Islet precursor cell (in vitro differentiated cells): ENCODE data around the gene SCYGR8.
"Not testable (repeated sequence)": the region's sequence is repeated elsewhere in the genome, so short reads cannot be mapped to it uniquely, and the experiment has no call there.

Source experiments
- DNase-seq: peaks from one replicate; pipeline ENCODE4 v3.0.0-alpha.2; 2018

SCYGR8 gene, protein sequence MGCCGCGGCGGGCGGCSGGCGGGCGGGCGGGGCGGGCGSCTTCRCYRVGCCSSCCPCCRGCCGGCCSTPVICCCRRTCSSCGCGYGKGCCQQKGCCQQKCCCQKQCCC

DNA sequence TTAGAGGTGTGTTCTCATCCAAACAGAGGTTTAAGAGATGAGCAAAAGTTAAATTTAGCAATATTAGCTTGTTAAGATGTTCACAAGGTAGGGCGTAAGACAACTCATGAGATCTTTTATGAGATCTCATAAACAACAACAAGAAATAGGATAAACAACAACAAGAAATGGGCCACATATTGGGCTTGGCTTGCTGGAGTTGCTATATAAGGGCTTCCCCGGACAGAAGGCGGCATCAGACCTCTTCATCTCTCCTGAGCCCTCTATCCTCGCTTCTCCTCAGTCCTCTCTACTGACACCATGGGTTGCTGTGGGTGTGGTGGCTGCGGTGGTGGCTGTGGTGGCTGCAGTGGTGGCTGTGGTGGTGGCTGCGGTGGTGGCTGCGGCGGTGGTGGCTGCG is at the start of gene SCYGR8:
TSS of gene SCYGR8 (plus strand) at position 301 of the 400 bp plus-strand sequence. CDS start at position 301, 0 bp downstream.
- no peak for DNase-seq

DNA sequence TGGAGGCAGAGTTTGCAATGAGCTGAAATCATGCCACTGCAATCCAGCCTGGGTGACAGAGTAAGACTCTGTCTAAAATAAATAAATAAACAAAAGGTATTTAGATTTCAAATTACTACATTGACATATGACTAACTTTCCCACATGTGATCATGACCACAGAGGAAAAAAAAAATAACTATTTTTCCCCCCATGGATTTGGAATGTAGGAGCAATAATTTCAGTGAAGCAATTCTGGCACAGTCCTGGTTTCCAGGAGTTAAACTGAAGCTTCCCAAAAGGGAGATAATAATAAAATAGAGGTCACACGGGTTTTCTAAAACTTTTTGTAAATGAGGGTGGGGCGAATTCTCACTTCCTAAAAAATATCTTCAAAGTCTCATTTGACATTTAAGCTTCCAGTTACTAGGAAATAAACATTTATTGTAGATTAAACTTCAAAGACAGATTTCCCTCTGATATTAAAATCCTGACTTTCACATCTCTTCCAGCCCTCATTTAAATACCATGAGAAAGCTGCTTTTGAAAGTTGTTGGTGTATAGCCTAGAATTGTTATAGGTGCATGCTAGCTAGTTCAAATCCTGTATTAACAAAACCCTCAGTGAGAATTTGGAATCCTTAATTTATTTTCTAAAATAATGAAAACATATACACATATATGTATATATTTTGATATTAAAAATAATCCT is 48.6 kb upstream of the SCYGR8 start:
- no peak for DNase-seq

DNA sequence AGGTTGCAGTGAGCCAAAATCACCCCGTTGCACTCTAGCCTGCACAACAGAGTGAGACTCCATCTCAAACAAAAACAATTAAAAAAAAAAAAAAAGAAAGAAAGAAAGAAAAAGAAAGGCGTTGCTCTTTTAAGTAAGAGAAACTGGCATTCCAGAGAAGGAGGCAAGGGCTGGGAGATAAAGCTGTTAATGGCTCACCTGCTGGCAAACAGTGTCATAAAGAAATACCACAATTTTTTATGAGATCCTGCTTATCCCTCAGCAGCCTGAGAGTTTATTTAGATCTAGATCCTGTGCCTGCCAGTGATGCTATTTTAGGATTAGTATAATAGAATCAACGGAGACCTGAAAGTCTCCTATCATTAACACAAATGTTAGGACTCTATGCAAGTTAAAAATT is 44.1 kb upstream of the SCYGR8 start:
- DNase-seq, result no peak

DNA sequence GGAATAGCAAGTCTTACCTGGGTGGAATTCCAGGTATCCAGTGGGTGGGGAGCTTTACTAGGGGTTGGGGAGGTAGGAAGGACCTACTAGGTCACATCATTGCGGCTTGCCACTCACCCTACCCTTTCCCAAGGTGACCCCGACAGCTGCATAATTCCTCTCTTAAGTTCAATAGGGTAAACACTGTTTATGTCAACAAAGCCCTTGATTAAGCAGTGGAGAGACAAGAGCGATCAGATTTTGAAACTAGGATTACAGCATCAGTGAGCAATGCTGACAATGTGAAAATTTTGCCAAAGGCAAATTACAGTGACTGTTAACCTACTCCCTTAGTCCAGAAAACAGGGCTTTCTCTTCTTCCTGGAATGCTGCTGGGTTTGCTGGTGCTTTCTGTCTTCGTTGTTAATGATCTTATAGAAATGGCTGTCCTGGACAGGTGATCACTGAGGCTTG is 42.4 kb upstream of the SCYGR8 start:
- DNase-seq, result peak; percentile 85

DNA sequence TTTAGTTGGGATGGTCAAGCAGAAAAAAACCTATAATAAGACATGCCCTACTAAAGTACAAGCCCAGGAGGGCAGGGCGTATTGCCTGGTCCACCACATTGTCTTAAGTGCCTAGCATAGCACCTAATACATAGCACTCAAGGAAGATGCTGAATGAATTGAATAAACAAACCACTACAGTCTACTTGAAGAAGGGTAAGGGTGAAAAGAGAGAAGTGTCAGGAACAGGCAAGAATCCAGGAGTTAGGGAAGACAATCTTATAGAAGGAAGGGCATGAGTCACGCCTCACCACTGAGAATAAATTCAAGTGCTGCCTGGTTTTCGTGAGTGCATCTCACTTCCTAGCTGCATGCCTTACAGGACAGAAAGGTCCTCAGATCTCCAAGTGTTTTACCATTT is 41.7 kb upstream of the SCYGR8 start:
- DNase-seq, result peak; percentile 61

DNA sequence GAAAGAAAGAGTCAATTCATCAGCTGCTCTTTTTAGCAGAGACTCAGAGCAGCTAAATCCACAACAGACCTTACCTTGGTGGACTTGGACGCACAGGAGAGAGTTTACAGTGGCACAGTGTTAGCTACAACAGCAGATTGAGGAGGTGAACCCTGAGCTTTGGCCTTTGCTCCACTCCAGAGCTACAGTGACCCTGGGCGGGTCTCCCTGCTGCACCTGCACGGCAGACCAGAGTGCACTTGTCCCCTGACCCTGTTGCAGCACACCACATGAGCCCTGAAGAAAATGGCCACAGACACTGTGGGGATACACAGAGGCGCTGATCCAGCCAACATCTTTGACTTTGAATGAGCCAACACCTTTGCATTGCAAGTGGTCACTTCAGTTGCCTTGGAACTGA is 38.8 kb upstream of the SCYGR8 start:
- no peak for DNase-seq

DNA sequence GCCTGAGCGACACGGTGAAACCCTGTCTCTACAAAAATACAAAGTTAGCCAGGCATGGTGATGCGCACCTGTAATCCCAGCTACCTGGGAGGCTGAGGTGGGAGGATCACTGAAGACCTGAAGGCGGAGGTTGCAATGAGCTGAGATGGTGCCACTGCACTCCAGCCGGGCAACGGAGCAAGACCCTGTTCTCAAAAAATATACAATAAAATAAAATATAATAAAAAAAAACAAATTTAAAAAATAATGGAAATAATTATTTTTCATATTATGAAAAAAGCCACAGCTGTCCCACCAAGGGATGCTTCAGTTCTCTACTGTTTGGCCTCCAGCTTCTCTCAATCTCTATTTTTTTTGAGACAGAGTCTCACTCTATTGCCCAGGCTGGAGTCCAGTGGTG is 38.3 kb upstream of the SCYGR8 start:
- DNase-seq, result no peak

DNA sequence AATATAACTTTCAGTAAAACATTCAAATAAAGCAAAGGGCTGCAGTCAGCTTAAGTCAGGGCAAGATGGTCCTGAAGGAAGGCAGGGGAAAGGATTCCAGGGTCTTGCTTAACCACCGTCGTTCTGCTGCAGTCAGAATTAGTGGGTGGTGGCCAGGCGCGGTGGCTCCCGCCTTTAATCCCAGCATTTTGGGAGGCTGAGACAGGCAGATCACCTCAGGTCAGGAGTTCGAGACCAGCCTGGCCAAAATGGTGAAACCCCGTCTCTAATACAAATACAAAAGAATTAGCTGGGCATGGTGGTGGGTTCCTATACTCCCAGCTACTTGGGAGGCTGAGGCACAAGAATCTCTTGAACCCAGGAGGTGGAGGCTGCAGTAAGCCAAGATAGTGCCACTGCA is 34.7 kb upstream of the SCYGR8 start:
- no peak for DNase-seq

DNA sequence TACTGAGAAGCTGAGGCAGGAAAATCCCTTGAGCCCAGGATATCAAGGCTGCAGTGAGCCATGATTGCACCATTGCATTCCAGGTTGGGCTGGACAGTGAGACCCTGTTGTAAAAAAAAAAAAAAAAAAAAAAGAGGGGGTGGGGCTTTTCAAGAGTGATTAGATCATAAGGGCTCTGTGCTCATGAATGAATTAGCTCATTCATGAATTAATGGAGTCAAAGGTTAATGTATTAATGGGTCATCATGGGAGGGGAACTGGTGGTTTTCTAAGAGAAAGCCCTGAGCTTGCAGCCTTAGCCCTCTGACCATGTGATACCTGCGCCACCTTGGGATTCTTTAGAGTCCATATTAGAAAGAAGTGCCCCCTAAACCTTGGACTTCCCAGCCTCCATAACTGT is 32.4 kb upstream of the SCYGR8 start:
- no peak for DNase-seq

DNA sequence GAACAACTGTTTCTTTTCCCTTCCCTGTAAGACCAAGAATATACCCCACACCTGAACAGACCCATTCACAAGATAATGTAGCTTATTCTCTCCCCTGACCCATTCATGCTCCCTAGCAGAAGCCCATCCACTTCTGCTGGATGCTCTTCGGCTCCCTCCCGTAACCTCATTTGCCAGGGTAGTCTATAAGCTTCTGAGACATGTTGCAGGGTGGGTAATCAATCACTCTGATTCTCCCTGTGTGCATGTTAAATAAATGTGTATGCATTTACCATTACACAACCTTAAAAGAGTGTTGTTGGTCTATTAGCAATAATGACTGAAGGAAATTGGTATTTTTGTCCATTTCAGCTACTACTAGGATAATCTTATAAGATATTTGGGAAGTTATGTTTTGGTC is 29.2 kb upstream of the SCYGR8 start:
- DNase-seq, result no peak

DNA sequence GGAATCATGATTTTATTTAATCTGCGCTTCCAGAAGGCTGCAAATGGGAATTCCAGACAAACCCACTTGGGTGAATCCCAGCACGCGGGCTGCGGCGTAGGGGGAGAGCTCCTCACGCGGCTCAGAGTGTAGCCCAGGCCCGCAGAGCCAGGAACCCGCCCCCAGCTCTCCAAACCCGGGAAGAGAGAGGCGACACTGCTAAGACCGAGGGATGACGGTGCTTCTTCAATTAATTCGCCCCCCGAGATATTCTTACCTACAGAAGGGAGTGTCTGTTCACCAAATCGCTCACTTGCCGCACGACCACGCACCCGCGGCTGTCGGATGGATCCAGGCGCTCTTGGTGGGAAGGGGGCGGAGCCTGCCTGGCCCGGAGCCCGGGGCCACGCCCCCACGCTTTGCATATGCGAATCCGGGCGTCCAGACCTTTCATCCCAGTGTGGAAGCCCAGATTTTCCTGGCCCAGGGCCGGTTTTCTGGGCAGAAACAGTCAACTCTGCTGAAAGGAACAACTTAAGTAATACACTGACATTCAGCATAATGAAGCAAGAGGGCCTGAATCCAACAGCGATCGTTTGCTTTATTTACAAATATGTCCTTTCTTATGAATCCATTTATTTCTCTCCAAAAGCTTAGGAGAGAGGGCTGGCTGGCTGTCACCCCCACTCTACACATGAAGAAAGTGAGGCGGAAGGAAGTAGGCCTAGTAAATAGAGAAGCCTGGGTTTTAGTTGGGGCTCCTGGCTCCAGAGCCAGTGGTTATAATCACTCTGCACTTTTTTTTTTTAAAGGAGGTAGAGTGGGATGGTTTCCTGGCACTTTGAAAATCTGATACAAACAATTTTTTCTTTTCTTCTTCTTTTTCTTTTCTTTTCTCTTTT is 27.8 kb upstream of the SCYGR8 start, which contains the start of gene SLC19A3:
TSS of gene SLC19A3 (minus strand) at position 342 of the 881 bp plus-strand sequence. CDS start 15,710 bp downstream, outside the sequence.
- DNase-seq, result peak; percentile 92

DNA sequence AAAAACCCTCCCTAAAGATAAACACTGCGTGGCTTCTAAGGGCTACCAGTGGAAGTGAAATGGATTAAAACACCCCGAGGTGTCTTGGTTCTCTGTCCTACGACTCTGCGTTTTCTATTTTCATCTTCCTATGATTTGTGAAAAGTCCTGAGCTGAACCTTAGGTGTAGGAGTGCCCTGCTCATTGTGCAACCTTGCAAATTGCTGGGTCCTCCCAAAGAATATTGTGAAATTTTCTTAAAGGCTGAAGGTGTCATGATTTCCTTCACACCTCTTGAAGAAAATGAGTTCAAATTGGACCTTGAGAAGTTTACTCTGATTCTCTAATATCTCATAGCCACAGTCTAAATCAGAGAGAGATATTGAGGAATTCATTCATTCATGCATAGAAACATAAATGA is 26.1 kb upstream of the SCYGR8 start:
- DNase-seq, result no peak

DNA sequence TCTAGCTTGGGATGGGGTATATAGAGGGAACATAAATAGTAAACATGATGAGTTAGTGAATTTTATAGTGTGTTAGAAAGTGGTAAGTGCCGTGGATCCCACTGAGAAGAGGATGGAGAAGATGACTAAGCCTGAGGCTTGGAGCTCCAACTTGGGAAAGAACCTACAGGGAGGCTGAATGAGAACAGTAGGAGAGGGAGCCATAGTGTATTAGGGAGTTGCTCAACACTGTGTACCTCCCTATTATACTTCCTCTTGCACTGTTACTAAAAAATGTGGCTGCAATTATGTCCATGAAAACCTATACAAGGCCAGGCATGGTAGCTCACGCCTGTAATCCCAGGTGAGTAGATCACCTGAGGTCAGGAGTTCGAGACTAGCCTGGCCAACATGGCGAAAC is 25.0 kb upstream of the SCYGR8 start:
- DNase-seq, result no peak

DNA sequence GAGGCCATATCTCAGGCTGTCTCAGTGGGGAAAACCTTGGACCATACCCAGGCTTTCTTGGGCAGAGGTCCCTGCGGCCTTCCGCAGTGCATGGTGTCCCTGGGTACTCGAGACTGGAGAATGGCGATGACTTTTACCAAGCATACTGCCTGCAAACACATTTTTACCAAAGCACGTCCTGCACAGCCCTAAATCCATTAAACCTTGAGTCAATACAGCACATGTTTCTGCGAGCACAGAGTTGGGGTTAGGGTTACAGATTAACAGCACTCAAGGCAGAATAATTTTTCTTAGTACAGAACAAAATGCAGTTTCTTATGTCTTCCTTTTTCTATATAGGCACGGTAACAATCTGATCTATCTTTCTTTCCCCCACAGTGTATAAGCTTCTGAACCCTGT is 22.9 kb upstream of the SCYGR8 start:
- DNase-seq, result not testable (repeated sequence)

DNA sequence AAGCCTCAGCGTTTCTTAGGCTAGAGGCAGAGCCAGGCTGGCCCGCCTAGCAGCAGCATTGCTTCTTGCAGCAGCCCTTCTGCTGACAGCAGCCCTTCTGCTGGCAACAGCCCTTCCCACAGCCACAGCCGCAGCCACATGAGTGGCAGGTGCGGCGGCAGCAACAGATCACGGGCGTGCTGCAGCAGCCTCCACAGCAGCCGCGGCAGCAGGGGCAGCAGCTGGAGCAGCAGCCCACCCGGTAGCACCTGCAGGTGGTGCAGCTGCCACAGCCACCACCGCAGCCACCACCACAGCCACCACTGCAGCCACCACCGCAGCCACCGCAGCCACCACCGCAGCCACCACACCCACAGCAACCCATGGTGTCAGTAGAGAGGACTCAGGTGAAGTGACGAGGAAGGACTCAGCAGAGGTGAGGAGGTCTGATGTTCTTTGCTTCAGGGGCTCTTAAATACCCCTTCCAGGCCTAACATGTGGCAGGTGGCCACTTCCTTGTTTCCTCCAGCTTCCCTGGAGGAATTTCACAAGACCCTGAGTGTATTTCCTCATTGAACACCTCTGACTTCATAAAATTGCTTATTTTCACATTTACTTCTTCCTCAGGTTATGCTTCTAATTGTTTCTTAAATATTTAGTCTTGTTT is 21.2 kb upstream of the SCYGR8 start, which contains the start of gene SCYGR6:
TSS of gene SCYGR6 (minus strand) at position 364 of the 646 bp plus-strand sequence. CDS start at position 364, 0 bp downstream.
- DNase-seq, result no peak

DNA sequence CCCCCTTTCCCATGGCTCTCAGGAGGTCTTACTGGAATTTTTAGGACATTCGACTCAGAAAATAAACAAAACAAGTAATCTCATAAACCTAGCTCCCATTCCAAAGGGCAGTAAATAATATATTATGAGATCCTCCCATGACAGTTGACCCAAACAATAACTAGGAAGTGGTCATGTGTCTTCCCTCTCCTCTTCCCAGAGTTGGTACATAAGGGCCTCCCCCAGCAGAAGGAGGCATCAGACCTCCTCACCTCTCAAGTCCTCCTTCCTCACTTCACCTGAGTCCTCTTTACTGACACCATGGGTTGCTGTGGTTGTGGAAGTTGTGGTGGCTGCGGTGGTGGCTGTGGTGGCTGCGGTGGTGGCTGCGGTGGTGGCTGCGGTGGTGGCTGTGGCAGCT is 17.7 kb upstream of the SCYGR8 start, which contains the start of gene SCYGR7:
TSS of gene SCYGR7 (plus strand) at position 301 of the 400 bp plus-strand sequence. CDS start at position 301, 0 bp downstream.
- DNase-seq, result no peak

DNA sequence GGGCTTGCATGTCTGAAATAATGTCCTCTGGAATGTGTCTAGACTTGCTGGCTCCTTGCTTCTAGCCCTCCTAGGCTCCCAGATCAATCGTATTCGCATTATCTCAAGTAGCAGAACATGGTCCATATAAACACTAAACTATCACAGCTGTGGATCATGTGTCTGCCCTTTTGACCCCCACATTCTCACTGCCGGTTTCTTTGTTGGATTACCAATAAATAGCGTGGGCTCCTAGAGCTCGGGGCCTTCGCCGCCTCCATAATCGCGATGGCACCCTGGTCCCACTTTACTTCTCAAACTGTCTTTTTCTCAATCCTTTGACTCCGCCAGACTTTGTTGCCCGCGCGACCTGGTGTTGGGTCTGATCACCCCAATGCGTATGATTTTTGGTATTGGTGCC is 6.3 kb upstream of the SCYGR8 start:
- DNase-seq, result no peak

DNA sequence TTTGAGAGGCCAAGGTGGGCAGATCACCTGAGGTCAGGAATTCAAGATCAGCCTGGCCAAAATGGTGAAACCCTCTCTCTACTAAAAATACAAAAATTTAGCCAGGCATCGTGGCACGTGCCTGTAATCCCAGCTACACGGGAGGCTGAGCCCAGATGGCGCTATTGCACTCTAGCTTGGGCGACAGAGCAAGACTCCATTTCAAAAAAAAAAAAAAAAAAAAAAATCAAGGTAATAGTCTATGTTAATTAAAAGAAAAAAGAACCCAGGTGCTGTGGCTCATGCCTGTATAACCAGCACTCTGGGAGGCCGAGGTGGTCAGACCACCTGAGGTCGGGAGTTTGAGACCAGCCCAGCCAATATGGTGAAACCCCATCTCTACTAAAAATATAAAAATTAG is 5.0 kb upstream of the SCYGR8 start:
- not testable (repeated sequence) for DNase-seq

DNA sequence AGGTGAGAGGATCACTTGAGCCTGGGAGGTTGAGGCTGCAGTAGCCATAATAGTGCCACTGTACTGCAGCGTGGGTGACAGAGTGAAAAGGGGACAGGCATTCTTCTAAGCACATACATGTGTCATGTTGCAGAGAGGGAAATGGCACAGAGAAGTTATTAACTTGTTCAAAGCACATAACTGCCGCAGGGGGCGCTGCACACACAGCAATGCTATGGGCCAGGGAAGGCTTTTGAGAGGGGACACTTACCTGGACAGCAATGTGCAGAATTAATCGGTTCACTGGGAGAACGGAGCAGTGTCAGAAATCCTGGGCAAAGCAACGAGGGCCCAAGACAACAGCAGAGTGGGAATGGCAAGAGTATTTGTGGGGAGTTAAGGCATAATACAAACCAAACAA is 2.4 kb downstream of the SCYGR8 start:
- DNase-seq, result peak; percentile 73

DNA sequence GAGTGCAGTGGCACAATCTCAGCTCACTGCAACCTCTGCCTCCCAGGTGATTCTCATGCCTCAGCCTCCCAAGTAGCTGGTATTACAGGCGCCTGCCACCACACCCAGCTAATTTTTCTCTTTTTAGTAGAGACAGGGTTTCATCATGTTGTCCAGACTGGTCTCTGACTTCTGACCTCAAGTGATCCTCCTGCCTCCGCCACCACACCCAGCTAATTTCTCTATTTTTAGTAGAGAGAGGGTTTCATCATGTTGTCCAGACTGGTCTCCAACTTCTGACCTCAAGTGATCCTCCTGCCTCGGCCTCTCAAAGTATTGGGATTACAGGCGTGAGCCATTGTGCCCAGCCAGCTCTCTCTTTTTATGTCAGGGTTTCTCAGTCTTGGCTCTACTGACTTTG is 10.6 kb downstream of the SCYGR8 start:
- DNase-seq, result not testable (repeated sequence)

DNA sequence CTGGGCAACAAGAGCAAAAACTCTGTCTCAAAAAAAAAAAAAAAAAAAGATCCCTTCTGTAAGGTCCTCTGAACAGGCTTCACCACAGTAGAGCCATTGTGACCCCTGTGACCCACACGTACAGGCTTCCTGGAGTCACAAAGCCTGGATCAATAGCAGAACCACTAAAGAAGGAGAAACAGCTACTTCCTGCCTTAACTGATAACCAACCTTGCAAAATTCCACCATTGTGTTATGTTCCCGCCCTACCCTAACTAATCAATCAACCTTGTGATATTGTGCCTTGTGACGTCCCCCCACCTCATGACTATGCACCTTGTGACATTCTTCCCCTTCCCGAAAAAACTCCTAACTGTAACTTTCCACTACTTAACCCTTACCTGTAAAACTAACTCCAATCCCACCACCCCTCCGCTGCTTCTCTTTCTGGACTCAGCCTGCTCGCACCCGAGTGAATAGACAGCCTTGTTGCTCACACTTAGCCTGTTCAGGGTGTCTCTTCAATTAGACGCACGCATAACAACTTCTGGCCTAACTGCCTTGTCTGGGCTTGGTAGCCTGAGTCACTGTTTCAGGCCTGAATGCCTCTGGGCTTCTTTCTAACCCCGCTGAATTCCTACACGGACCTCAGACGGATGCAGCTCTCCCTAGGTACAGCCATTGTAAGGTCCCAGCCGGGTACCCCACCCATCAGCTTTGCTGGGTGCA is 13.9 kb downstream of the SCYGR8 start:
- DNase-seq, result peak; percentile 95

DNA sequence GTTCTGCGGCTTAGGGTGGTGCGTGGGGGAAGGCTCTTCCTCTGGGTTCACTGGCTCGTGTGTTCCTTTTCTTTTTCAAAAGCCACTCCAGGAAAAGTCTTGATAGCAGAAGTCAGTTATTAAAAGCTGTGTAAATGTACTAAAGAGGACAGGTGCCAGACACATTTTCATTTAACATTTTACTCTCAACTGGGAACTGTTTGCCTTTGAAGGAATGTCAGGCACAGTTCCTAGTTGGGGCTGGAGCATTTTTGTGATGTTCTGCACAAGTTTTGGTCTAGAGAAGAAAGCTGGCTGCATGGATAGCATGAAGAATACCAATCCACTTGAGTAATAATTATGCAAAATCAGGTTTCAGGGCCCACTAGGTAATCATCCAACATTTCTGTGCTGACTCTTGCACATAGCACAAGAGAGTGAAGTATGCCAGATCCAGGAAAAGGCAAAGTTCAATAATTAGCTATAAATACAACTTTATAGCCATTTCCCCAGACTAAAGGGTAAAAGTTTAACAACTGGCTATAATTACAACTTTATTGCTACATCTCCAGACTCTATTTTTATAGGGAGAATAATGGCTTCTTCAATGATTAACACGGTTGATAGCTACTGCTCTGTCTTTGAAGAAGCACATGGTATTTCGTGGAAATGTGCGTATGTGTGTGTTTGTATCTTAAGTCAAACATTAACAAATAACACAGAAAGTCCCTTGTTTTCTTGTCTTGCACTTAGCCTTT is 16.2 kb downstream of the SCYGR8 start:
- no peak for DNase-seq
